ENCODE measurements around the gene MAPKAPK3.

- TF ChIP-seq EZH2phosphoT487 (IDR thresholded peaks at IDR 0.05; ENCODE audit: insufficient read depth, low read depth) = no peak
- no peak for TF ChIP-seq EZH2 (IDR thresholded peaks at IDR 0.05; ENCODE audit: insufficient read depth, poor library complexity, severe bottlenecking)
Observed at GRCh38 chr3:50625231-50626182, 8.6 kb downstream of the MAPKAPK3 start.

All from GM23248 (cell line).